HG03139 (cell line): ENCODE measurements around the gene HOXD3.

Experiments used
- ATAC-seq: cut with Tn5 transposase; IDR thresholded peaks from one replicate; pipeline ENCODE4 v1.9.1; 2021; ENCODE audit not compliant: unreplicated experiment

The HOXD3 gene

GRCh38 chr2:176175709-176176607 is 18.9 kb downstream of the HOXD3 start:
- no peak for ATAC-seq

- no peak for ATAC-seq
Observed at GRCh38 chr2:176177580-176178037, 20.5 kb downstream of the HOXD3 start.

DNA sequence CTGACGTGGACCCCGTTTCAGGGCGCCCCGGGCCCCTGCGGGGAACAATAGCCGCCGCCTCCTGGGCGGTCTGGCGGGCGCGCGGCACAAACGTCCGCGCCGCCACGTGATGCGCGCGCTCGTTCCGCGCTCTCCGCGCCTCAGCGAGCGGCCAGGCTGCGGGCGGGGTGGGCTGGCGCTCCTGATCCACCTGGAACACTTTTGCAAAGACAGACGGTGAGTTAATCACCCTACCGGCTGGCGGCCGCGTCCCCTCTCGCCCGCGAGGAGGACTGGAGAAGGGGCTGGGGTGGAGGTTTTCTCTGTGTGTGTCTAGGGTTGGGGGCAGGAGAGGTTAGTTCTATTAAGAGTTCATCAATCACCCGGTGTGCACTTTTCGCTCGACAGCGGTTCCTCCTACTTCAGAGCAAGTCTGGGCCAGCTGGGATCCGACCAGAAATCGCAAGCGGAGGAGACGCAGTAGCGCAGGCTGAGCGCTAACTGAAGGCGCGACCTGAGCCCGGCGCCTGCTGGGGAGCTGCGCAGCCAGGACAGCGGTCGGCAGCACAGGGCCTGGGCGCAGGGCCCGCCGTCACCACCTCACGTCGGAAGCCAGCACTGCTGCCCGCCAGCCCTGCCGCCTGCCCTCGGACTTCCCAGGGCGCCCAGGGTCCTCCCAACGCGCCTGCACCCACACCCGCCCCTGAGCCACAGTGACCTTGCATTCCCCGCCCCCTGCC is 21.1 kb downstream of the HOXD3 start:
- ATAC-seq, result no peak

DNA sequence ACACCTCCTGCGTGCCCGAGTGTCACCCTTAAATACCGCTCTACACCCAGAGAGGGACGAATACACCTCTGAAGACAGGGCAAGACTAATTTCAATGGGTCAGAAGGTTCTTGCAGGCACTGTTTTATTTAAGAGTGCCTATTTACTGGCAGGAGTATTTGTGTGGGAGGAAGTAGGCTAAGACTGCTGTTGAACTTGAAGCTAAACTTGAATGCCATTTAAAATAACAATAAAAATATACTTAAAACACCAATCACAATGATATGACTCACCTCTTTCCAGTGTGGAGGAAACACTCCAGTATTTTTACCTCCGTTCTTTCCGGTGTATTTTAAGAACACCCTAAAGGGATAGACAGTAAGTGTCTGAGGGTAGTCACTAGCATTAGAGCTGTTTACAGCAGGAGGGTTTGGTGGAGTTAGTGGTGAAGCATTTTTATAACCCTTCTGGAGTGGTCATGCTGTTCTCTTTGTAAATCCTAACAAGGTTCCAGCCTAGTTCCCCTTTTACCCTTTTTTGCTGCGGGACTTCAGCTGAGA is 21.7 kb downstream of the HOXD3 start:
- no peak for ATAC-seq

DNA sequence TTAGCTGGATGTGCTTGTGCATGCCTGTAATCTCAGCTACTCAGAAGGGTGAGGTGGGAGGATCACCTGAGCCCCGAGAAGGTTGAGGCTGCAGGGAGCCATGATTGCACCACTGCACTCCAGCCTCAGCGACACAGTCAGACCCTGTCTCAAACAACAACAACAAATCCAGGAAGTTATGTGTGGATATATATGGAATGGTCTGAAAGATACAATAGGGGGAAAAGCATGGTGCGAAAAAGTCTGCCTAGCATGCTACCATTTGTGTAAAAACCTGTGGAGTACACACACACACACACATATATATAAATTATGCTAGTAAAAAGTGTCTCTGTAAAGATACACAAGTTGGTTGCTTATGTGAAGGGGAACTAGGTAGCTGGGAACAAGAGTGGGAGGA is 24.4 kb downstream of the HOXD3 start:
- no peak for ATAC-seq

- ATAC-seq, result no peak
Observed at GRCh38 chr2:176182671-176183070, 25.6 kb downstream of the HOXD3 start.

GRCh38 chr2:176184749-176185148 is 27.6 kb downstream of the HOXD3 start:
- ATAC-seq, result no peak

- ATAC-seq, result no peak
Observed at GRCh38 chr2:176186024-176186423, 28.9 kb downstream of the HOXD3 start.

DNA sequence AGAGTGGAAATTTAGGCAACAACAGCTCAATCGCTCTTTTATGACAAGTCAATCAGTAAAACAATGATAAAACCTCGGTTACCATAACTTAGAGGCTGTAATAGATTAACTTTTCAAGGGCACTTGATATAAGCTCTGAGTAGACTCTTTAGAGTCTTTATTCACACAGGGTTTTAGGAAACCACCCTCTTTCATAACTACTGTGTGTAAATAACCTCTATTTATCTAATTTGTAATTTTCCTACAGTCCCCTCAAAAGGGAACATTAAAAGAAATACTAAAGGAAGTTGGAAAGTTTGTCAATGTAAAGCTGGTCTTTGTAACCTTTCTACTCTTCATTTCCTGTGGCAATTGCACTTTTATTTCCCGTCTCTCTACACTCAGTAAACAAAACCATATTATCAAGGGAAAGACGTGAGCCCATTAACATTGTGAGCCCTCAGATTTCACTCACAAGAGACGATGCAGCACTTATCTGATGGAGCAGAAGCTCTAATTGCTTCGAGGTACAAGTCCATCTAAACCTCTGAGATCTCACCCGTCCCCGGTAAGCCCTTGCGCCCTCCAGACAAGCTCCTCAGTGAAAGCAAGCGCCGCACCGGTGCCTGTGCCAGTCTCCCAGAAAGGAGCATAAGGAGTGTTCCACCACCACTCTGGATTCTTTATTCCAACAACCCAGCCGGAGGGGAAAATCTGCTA is 30.2 kb downstream of the HOXD3 start:
- no peak for ATAC-seq

DNA sequence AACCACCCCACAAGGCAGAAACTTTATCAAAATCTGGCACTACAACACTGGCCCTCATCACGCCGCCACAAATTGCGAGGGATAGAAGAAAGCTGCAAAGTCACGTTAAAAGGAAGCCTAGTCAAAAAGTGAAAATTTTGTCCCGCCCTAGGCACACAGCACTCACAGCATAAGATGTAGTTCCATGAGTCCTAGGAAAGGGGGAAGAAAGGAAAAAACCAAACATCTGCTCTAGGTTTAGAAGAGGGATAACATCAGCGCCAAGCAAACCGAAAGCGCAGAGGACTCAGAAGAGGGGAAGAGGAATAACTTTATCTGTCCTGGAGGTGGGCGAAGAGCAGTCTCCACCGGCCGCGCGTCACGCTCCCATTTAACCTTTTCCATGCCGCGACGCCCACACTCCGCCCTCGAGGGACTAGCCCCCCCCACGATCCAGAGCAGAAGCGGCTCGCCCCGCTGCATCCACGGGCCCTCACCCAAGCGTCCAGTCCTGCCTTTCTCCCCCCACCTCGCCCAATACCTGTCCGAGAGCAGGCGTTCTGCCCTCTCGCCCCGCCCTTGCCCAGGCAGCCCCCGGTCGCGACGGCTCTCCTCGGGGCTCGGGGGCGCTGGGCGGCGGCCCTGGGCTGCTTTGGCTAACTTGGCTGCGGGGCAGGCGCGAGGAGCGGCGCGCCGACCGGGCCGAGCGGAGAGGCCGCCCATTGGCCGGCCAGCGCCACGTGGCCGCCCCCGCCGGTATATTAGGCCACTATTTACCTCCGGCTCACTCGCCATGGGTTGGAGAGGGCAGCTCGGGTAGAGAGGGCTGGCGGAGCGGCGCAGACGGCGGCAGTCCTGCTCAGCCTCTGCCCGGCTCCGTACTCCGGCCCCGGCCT is 31.0 kb downstream of the HOXD3 start, which contains the start of gene HOXD1:
HOXD1 (plus strand) TSS at position 770 of the 875 bp plus-strand sequence. CDS start 134 bp downstream, outside the sequence.
- ATAC-seq, result no peak

DNA sequence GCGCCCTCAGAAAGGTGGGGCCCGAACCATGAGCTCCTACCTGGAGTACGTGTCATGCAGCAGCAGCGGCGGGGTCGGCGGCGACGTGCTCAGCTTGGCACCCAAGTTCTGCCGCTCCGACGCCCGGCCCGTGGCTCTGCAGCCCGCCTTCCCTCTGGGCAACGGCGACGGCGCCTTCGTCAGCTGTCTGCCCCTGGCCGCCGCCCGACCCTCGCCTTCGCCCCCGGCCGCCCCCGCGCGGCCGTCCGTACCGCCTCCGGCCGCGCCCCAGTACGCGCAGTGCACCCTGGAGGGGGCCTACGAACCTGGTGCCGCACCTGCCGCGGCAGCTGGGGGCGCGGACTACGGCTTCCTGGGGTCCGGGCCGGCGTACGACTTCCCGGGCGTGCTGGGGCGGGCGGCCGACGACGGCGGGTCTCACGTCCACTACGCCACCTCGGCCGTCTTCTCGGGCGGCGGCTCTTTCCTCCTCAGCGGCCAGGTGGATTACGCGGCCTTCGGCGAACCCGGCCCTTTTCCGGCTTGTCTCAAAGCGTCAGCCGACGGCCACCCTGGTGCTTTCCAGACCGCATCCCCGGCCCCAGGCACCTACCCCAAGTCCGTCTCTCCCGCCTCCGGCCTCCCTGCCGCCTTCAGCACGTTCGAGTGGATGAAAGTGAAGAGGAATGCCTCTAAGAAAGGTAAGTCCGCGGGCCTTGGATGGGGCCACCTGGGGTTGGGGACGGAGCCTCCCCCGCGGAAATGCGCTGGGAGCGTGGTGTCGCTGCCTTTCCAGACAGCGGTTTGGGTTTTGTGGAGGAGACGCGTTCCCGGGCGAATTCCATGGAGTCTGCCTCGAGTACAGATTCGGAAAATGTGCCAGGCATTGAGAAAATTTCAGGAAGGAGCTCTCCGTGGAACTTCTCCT is 31.9 kb downstream of the HOXD3 start:
- no peak for ATAC-seq

- no peak for ATAC-seq
Observed at GRCh38 chr2:176189681-176190641, 32.9 kb downstream of the HOXD3 start.

DNA sequence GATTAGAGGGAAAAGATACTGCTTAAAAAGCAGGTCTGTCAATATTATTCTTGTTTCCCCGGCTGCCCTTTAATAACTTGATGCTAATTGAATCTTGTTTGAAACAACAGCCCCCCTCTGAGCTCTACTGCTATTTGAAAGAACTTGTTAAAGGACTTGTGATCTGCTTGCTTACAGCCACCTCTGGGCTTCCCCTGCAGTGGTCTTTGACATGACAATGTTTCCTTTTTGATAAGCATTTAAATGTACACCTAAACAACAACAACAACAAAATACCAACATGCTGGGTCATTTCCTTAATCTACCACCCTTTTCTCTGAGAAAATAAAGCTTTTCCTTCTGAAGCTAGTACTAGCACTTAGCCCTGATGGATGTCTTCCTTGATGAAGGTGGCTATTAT is 35.2 kb downstream of the HOXD3 start:
- no peak for ATAC-seq

DNA sequence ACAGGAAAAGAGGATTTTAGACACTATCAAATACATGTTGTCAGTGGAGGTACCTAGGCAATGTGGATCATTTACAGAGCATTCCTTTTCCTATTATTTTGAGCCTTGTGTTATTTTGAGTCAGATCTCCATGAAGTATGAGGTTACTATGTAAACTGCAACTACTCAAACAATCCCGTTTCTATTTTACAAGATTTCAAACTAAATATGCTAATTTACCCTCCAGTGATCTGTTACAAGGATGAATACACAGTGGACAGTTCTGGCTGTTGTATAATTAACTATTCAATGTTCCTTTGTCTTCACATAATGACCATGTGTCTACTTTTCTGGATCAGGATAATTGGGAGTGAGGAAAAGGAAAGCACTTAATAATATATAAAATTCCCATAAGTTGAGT is 35.9 kb downstream of the HOXD3 start:
- no peak for ATAC-seq

GRCh38 chr2:176199902-176200301 is 42.8 kb downstream of the HOXD3 start:
- ATAC-seq, result no peak

GRCh38 chr2:176200971-176201370 is 43.9 kb downstream of the HOXD3 start:
- no peak for ATAC-seq

- no peak for ATAC-seq
Observed at GRCh38 chr2:176202491-176202890, 45.4 kb downstream of the HOXD3 start.

- no peak for ATAC-seq
Observed at GRCh38 chr2:176205126-176205525, 48.0 kb downstream of the HOXD3 start.
